Stimulated activated naive CD8-positive, alpha-beta T cell treated with anti-CD3 and anti-CD28 coated beads, Interleukin-15, Interleukin-2, amounts not matched to agents 100 ng/mL and 50 ng/mL, for 24 hours (primary cell): ENCODE measurements around the gene SRRM3.
"Not testable (repeated sequence)": the region's sequence is repeated elsewhere in the genome, so short reads cannot be mapped to it uniquely, and the experiment has no call there.

Experiments
- H3K27ac Mint-ChIP-seq: one replicate; pipeline ENCODE4 v1.8.0; 2021; ENCODE audit warnings: mild to moderate bottlenecking, mixed read lengths
- H3K27me3 Mint-ChIP-seq: one replicate; pipeline ENCODE4 v1.8.0; 2021; ENCODE audit warnings: mixed read lengths
- H3K36me3 Mint-ChIP-seq: one replicate; pipeline ENCODE4 v1.8.0; 2021; ENCODE audit warnings: low read depth, mixed read lengths
- H3K4me1 Mint-ChIP-seq: one replicate; pipeline ENCODE4 v1.8.0; 2021; ENCODE audit warnings: low read depth, mixed read lengths
- H3K4me3 Mint-ChIP-seq: one replicate; pipeline ENCODE4 v1.8.0; 2021; ENCODE audit warnings: mild to moderate bottlenecking, mixed read lengths
- H3K9me3 Mint-ChIP-seq: one replicate; pipeline ENCODE4 v1.8.0; 2021; ENCODE audit warnings: mixed read lengths

Gene SRRM3

DNA sequence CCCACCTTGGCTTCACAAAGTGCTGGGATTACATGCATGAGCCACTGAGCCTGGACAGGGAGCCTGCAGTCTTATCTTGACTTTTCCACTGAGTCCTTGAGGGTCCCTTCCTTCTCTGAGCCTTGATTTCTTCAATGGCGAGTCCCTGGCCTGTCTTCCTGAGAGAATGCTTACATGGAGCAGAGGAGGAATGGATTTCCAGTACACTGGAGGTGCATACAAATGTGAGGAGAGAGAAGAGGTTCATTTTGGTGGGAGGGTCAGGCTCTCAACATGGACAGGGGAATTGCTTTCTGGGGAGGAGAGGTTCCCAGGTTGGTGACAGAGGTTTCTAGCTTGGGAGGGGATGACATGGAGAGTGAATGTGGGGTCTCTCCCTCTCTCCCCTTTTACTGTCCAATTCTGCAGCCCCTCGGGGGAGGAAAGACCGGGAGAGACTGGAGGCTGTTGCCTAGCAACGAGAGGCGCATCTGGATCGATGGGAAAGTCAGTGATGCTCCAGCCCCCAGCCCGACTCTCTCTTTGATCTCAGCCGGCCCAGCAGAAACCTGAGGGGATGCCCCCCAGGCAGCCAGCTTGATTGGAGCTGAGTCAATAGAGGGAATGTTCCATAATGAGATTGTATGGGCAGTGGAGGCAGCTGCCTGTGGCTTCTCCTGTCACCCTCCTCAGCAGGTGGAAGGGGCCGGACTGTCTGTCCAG, 14.8 kb downstream of the SRRM3 start:
- Mint-ChIP-seq H3K4me1 (no peaks in the 10 kb centered on the region), H3K9me3 (no peaks in the 10 kb centered on the region), H3K4me3 (no peak overlapping the region), H3K36me3 (no peaks in the 10 kb centered on the region), H3K27me3 (peaks cover 22% of the 10 kb centered on the region), H3K27ac (no peak overlapping the region)

- peaks cover 31% of the 10 kb centered on the region for H3K27me3 Mint-ChIP-seq
- no peak overlapping the region for H3K27ac Mint-ChIP-seq
- H3K36me3 Mint-ChIP-seq = no peaks in the 10 kb centered on the region
- no peak overlapping the region for H3K4me3 Mint-ChIP-seq
- no peaks in the 10 kb centered on the region for H3K9me3 Mint-ChIP-seq
- H3K4me1 Mint-ChIP-seq = no peaks in the 10 kb centered on the region
These were observed 16.4 kb downstream of the SRRM3 start for GRCh38 chr7:76217942-76218566.

GRCh38 chr7:76220185-76221057, 18.7 kb downstream of the SRRM3 start:
- H3K4me3 Mint-ChIP-seq = no peak overlapping the region
- H3K36me3 Mint-ChIP-seq = no peaks in the 10 kb centered on the region
- H3K4me1 Mint-ChIP-seq = no peaks in the 10 kb centered on the region
- H3K27me3 Mint-ChIP-seq = peaks cover 34% of the 10 kb centered on the region
- H3K9me3 Mint-ChIP-seq = peaks cover 4% of the 10 kb centered on the region
- no peak overlapping the region for H3K27ac Mint-ChIP-seq

DNA sequence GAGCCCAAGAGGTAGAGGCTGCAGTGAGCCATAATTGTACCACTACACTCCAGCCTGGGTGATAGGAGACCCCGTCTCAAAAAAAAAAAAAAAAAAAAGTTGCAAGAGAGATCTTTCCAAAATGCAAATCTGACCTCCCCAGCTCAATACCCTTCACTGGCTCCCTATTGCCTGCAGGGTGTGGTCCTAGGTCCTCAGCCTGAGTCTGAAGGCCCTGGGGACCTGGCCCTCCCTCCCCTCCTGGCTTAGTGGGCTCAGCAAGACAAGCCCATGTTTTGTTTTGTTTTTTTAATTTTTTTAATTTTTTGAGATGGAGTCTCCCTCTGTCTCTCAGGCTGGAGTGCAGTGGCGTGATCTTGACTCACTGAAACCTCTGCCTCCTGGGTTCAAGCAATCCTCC, 20.6 kb downstream of the SRRM3 start:
- Mint-ChIP-seq H3K4me3 (no peak overlapping the region), H3K9me3 (peaks cover 4% of the 10 kb centered on the region), H3K27me3 (peaks cover 32% of the 10 kb centered on the region), H3K27ac (no peak overlapping the region), H3K36me3 (no peaks in the 10 kb centered on the region), H3K4me1 (no peaks in the 10 kb centered on the region)

- H3K9me3 Mint-ChIP-seq = peaks cover 4% of the 10 kb centered on the region
- H3K4me1 Mint-ChIP-seq = no peaks in the 10 kb centered on the region
- no peak overlapping the region for H3K27ac Mint-ChIP-seq
- no peak overlapping the region for H3K4me3 Mint-ChIP-seq
- no peaks in the 10 kb centered on the region for H3K36me3 Mint-ChIP-seq
- H3K27me3 Mint-ChIP-seq = peaks cover 35% of the 10 kb centered on the region
These were observed 21.1 kb downstream of the SRRM3 start for GRCh38 chr7:76222839-76223238.

DNA sequence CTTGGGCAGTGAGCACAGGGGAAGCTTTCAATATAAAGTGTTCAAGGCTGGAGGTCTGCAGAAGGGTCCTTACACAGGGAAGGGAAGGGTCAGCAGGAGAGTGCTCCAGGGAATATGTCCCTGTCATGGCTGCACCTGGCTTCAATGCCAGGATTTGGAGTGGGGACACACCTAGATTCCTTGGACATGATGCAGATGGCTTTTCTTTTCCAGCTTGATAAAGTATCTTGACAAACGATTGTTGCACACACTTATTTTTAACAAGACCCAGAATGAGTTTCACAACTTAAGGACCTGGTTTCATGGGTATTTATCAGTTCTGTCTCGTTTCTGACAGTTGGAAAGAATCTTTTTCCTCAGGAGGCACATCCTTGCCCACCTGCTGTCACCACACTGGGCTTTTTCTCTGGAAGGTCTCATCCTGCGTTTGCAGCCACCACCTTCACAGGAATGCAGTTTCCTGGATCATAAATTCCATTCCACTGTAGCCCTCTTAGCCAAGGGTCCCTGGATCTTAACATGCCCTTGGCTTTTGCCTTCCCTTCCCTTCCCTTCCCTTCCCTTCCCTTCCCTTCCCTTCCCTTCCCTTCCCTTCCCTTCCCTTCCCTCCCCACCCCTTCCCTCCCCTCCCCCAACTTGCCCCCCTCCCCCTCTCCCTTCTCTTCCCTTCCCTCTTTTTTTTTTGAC, 21.7 kb downstream of the SRRM3 start:
- Mint-ChIP-seq H3K27ac (no peak overlapping the region), H3K36me3 (no peaks in the 10 kb centered on the region), H3K9me3 (peaks cover 4% of the 10 kb centered on the region), H3K4me3 (no peak overlapping the region), H3K27me3 (peaks cover 35% of the 10 kb centered on the region), H3K4me1 (no peaks in the 10 kb centered on the region)

- peaks cover 4% of the 10 kb centered on the region for H3K9me3 Mint-ChIP-seq
- H3K27ac Mint-ChIP-seq = no peak overlapping the region
- no peak overlapping the region for H3K4me3 Mint-ChIP-seq
- H3K27me3 Mint-ChIP-seq = peaks cover 38% of the 10 kb centered on the region
- no peaks in the 10 kb centered on the region for H3K36me3 Mint-ChIP-seq
- H3K4me1 Mint-ChIP-seq = no peaks in the 10 kb centered on the region
These were observed 23.0 kb downstream of the SRRM3 start for GRCh38 chr7:76224695-76225094.

- Mint-ChIP-seq H3K9me3 (peaks cover 4% of the 10 kb centered on the region), H3K36me3 (no peaks in the 10 kb centered on the region), H3K4me1 (no peaks in the 10 kb centered on the region), H3K27me3 (peaks cover 39% of the 10 kb centered on the region), H3K4me3 (no peak overlapping the region), H3K27ac (no peak overlapping the region)
These were observed 23.7 kb downstream of the SRRM3 start for GRCh38 chr7:76225379-76225778.

GRCh38 chr7:76225951-76226350, 24.3 kb downstream of the SRRM3 start:
- H3K27ac Mint-ChIP-seq = no peak overlapping the region
- H3K4me1 Mint-ChIP-seq = no peaks in the 10 kb centered on the region
- H3K27me3 Mint-ChIP-seq = peaks cover 40% of the 10 kb centered on the region
- no peaks in the 10 kb centered on the region for H3K36me3 Mint-ChIP-seq
- H3K9me3 Mint-ChIP-seq = peaks cover 4% of the 10 kb centered on the region
- no peak overlapping the region for H3K4me3 Mint-ChIP-seq

DNA sequence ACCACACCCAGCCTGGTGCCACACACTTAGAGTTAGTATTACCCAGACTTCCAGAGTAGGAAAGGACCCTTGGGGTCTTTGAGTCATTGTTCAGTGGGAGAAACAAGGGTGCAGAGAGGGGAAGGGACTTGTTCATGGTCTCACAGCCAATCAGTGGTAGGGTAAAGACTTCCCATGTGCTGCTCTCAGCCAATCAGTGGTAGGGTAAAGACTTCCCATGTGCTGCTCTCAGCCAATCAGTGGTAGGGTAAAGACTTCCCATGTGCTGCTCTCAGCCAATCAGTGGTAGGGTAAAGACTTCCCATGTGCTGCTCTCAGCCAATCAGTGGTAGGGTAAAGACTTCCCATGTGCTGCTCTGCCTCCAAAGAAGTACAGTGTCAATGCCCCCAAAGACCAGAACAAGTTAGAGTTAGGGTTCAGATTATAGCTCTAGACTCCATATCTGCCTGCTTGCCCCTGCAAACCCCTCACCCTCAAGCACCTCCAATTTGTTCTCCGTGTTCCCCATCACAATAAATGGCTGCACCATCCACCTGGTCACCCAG, 25.3 kb downstream of the SRRM3 start:
- not testable (repeated sequence) for H3K4me1 Mint-ChIP-seq, H3K9me3 Mint-ChIP-seq, H3K27ac Mint-ChIP-seq, H3K4me3 Mint-ChIP-seq, H3K36me3 Mint-ChIP-seq
- H3K27me3 Mint-ChIP-seq = peaks cover 44% of the 10 kb centered on the region

DNA sequence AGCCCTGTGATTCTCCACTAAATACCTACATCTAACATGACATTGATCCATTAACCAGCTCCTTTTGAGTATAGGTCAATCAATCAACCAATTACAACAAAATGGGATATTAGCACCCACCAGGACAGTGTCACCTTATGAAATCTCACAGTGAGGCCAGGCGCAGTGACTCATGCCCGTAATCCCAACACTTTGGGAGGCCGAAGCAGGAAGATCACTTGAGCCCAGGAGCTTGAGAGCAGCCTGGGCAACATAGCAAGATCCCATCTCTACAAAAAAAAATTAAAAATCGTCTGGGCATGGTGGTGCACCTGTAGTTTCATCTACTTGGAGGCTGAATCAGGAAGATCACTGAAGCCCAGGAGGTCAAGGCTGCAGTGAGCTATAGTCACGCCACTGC, 28.5 kb downstream of the SRRM3 start:
- Mint-ChIP-seq H3K4me3 (no peak overlapping the region), H3K27me3 (peaks cover 57% of the 10 kb centered on the region), H3K36me3 (no peaks in the 10 kb centered on the region), H3K4me1 (no peaks in the 10 kb centered on the region), H3K27ac (no peak overlapping the region), H3K9me3 (no peaks in the 10 kb centered on the region)

DNA sequence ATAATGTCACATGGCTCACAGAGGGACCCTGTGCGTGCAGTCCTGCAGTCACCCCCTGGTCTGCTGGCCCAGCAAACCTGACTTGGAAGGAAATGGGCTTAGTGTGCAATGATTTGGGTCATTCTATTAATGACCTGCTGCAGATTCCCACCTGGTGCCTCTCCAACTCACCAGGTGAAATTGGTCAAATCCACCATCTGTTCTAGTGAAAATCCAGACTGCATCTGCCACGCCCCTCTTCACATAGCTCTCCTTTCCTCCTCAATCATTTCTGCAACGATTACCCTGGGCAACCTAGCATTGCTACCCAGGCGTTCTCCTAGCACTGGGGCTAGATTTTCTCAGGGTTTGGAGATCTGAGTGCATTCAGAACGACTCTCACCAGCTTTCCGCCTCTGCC, 29.4 kb downstream of the SRRM3 start:
- H3K4me1 Mint-ChIP-seq = no peaks in the 10 kb centered on the region
- H3K4me3 Mint-ChIP-seq = no peak overlapping the region
- H3K27me3 Mint-ChIP-seq = peaks cover 56% of the 10 kb centered on the region
- H3K27ac Mint-ChIP-seq = no peak overlapping the region
- H3K9me3 Mint-ChIP-seq = no peaks in the 10 kb centered on the region
- H3K36me3 Mint-ChIP-seq = no peaks in the 10 kb centered on the region

- Mint-ChIP-seq H3K9me3 (no peaks in the 10 kb centered on the region), H3K27ac (no peak overlapping the region), H3K27me3 (peaks cover 57% of the 10 kb centered on the region), H3K4me3 (no peak overlapping the region), H3K36me3 (no peaks in the 10 kb centered on the region), H3K4me1 (no peaks in the 10 kb centered on the region)
These were observed 29.9 kb downstream of the SRRM3 start for GRCh38 chr7:76231583-76231982.

GRCh38 chr7:76232698-76233097, 31.0 kb downstream of the SRRM3 start:
- H3K36me3 Mint-ChIP-seq = no peaks in the 10 kb centered on the region
- H3K4me3 Mint-ChIP-seq = no peak overlapping the region
- H3K4me1 Mint-ChIP-seq = no peaks in the 10 kb centered on the region
- no peaks in the 10 kb centered on the region for H3K9me3 Mint-ChIP-seq
- H3K27me3 Mint-ChIP-seq = peaks cover 54% of the 10 kb centered on the region
- H3K27ac Mint-ChIP-seq = no peak overlapping the region
